Measurements from ENCODE around the gene ADCY9. TPM values are rescaled to one million over a fixed set of nuclear protein-coding genes. Genes with fewer than 3 reads are reported as not detected.
"Not testable (repeated sequence)": the region's sequence is repeated elsewhere in the genome, so short reads cannot be mapped to it uniquely, and the experiment has no call there.

ADCY9 gene
- total and polyA plus RNA-seq, 4 donors = 7.9 to 40.1 (median 24.7) TPM

DNA sequence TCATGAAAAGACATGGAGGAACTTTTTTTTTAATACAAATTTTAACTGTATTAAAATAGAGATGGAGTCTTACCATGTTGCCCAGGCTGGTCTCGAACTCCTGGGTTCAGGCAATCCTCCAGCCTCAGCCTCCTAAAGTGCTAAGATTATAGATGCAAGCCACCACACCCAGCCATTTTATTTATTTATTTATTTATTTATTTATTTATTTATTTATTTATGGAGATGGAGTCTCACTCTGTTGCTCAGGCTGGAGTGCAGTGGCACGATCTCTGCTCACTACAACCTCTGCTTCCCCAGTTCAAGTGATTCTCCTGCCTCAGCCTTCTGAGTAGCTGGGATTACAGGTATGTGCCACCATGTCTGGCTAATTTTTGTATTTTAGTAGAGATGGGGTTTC, 189.1 kb downstream of the ADCY9 start:
- H3K4me3 ChIP-seq (ENCODE audit: low read length in 2 of 2); ATAC-seq (ENCODE audit: low FRiP score); H3K27me3 ChIP-seq (ENCODE audit: control insufficient read depth in 1 of 2, insufficient read depth in 2 of 2, low read length in 1 of 2); DNase-seq; H3K9me3 ChIP-seq (ENCODE audit: control insufficient read depth, low read length); H3K36me3 ChIP-seq (ENCODE audit: control insufficient read depth in 1 of 2, insufficient read depth in 2 of 2, low read length in 1 of 2); H3K27ac ChIP-seq (ENCODE audit: low read depth in 1 of 2, low read length in 2 of 2); H3K4me1 ChIP-seq (ENCODE audit: control insufficient read depth in 1 of 2, insufficient read depth in 2 of 2, low read length in 2 of 2); intact Hi-C loops (cut with DNase I): not testable (repeated sequence)
- 97 to 98% methylated on average over 2 of the region's 2 CpGs for WGBS, 2 donors

DNA sequence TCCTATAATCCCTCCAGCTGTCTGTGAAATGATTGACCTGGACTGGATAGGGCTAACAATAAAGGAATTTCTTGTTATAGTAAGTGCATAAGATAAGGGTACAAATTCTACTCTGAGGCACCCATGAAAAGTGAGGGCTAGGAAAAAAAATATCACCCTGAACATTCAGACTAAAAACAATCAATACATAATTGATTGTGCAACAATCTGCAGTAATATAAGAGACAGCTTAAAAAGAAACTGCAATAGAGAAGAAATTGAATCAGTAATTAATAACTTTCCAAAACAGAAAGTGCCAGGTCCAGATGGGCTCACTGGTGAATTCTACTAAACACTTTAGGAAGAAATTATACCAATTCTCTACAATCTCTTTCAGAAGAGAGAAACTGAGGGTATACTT, 191.5 kb downstream of the ADCY9 start:
- no peak for DNase-seq
- no peaks in the 10 kb centered on the region for H3K9me3 ChIP-seq (ENCODE audit: control insufficient read depth, low read length)
- H3K27me3 ChIP-seq (ENCODE audit: control insufficient read depth in 1 of 2, insufficient read depth in 2 of 2, low read length in 1 of 2) = no peaks in the 10 kb centered on the region
- no peaks in the 10 kb centered on the region for H3K4me1 ChIP-seq (ENCODE audit: control insufficient read depth in 1 of 2, insufficient read depth in 2 of 2, low read length in 2 of 2)
- no peak overlapping the region for H3K4me3 ChIP-seq (ENCODE audit: low read length in 2 of 2)
- no peak for ATAC-seq (ENCODE audit: low FRiP score)
- no peaks in the 10 kb centered on the region for H3K36me3 ChIP-seq (ENCODE audit: control insufficient read depth in 1 of 2, insufficient read depth in 2 of 2, low read length in 1 of 2)
- H3K27ac ChIP-seq (ENCODE audit: low read depth in 1 of 2, low read length in 2 of 2) = no peak overlapping the region
- intact Hi-C loops (cut with DNase I) = no loop called here

DNA sequence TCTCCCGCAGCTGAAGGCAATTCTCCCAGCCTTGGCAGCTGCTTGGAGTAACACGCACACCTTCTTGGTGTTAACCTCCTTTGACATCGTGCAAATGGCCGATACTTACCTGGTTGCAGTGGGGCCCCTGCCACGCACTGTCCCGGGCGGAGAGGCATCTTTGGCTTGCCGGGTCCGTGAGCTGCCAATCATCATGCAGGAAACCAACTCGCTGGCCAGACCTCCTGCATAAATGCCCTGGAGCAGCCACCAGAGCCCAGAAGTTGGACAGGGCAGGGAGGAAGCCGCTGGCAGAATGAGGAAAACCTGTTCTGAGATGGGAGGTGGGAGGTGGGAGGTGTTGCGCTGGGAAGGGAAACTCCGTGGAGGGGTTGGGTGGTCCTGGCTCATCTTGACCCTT, 194.0 kb downstream of the ADCY9 start:
- Histone ChIP-seq H3K4me3 (ENCODE audit: low read length in 2 of 2) (no peak overlapping the region), H3K4me1 (ENCODE audit: control insufficient read depth in 1 of 2, insufficient read depth in 2 of 2, low read length in 2 of 2) (no peaks in the 10 kb centered on the region), H3K36me3 (ENCODE audit: control insufficient read depth in 1 of 2, insufficient read depth in 2 of 2, low read length in 1 of 2) (no peaks in the 10 kb centered on the region), H3K27me3 (ENCODE audit: control insufficient read depth in 1 of 2, insufficient read depth in 2 of 2, low read length in 1 of 2) (no peaks in the 10 kb centered on the region), H3K9me3 (ENCODE audit: control insufficient read depth, low read length) (no peaks in the 10 kb centered on the region), H3K27ac (ENCODE audit: low read depth in 1 of 2, low read length in 2 of 2) (no peak overlapping the region)
- DNase-seq (no peak), ATAC-seq (ENCODE audit: low FRiP score) (no peak)
- intact Hi-C loops (cut with DNase I) = no loop called here
- WGBS, 2 donors = 78 to 81% methylated on average over 13 of the region's 13 CpGs

DNA sequence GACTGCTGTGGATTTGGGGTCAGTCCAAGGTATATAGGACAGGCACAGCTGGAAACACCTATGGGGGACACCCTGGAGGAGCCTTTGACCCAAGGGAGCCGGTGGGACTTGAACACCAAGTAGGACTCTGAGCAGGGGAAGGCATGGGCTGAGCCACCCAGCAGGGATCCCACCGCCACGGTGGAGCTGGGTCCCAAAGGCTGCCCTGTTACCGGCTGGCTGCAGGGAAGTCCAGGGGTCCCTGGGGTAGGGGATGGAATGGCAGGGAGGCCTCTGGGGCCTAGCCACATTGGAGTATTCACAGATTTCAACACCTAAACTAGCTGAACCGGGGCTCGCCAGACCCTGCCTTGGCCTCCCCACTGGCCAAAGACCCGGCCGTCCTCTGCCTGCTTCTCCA, 196.0 kb downstream of the ADCY9 start:
- H3K27me3 ChIP-seq (ENCODE audit: control insufficient read depth in 1 of 2, insufficient read depth in 2 of 2, low read length in 1 of 2) = no peaks in the 10 kb centered on the region
- H3K27ac ChIP-seq (ENCODE audit: low read depth in 1 of 2, low read length in 2 of 2) = no peak overlapping the region
- WGBS, 2 donors = 85 to 86% methylated on average over 8 of the region's 8 CpGs
- ATAC-seq (ENCODE audit: low FRiP score) (no peak), DNase-seq (no peak)
- intact Hi-C loops (cut with DNase I) = no loop called here
- peaks cover 3% of the 10 kb centered on the region for H3K9me3 ChIP-seq (ENCODE audit: control insufficient read depth, low read length)
- no peaks in the 10 kb centered on the region for H3K36me3 ChIP-seq (ENCODE audit: control insufficient read depth in 1 of 2, insufficient read depth in 2 of 2, low read length in 1 of 2)
- H3K4me1 ChIP-seq (ENCODE audit: control insufficient read depth in 1 of 2, insufficient read depth in 2 of 2, low read length in 2 of 2) = no peaks in the 10 kb centered on the region
- H3K4me3 ChIP-seq (ENCODE audit: low read length in 2 of 2) = no peak overlapping the region

DNA sequence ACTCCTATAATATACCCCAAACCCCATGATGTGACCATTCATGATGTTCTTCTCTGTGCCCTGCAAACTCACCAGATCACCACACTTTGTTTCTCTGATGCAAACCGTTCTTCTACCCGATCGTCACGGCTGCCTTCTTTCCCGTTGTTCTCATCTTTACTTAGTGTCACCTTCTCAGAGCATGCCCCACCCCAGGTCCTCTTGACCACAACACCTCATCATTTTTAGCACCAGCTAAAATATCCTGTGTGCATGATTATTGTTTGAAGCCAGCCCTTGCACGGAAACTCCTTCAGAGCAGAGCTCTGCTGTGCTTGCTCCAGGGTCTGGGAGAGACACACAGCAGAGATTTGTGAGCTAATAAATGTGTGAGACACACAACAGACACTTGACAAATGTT, 196.8 kb downstream of the ADCY9 start:
- Histone ChIP-seq H3K9me3 (ENCODE audit: control insufficient read depth, low read length) (peaks cover 3% of the 10 kb centered on the region), H3K36me3 (ENCODE audit: control insufficient read depth in 1 of 2, insufficient read depth in 2 of 2, low read length in 1 of 2) (no peaks in the 10 kb centered on the region), H3K4me3 (ENCODE audit: low read length in 2 of 2) (no peak overlapping the region), H3K4me1 (ENCODE audit: control insufficient read depth in 1 of 2, insufficient read depth in 2 of 2, low read length in 2 of 2) (no peaks in the 10 kb centered on the region), H3K27ac (ENCODE audit: low read depth in 1 of 2, low read length in 2 of 2) (no peak overlapping the region), H3K27me3 (ENCODE audit: control insufficient read depth in 1 of 2, insufficient read depth in 2 of 2, low read length in 1 of 2) (no peaks in the 10 kb centered on the region)
- intact Hi-C loops (cut with DNase I) = no loop called here
- WGBS, 2 donors = 78% methylated on average over 6 of the region's 6 CpGs
- ATAC-seq (ENCODE audit: low FRiP score) (no peak), DNase-seq (peak in 1 of 2 donors; percentile 5)

DNA sequence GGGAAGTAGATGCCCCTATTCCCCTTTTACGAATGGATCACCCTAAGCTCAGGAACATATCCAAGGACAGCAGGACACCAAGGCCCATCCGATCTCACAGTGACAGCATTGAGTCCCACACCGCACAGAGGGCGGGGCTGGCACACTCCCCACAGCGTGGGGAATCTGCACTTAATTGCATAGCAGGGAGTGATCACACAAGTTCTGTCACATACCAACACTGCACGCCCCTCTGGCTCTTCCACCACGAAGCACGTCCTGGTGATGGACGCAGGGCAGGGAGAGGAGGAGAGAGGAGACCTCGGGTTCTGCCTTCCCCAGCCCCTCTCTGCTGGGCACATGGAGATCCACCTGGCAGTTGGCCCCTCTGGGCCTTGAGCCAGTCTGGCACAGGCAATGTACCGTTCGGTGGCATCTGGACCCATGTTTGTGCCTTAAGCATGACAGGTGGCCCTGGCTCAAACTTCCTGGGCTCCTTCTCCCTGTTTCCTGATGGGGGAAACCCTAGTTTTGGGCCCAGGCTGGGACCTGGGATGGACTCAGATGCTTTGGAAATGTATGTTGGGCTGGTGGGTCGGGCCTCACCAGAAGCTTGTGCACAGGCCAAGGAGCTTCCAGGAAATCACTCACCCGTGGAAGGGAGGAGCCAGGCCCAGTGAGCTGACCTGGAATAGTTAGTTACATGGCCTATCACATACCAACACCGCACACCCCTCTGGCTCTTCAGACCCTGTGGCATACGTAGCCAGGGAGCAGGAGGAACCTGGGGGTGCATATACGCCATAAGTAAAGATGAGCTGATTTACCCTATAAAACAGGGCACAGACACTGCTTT, 200.6 kb downstream of the ADCY9 start:
- WGBS, 2 donors = 70 to 78% methylated on average over 15 to 17 of the region's 17 CpGs
- no peak overlapping the region for H3K27ac ChIP-seq (ENCODE audit: low read depth in 1 of 2, low read length in 2 of 2)
- H3K27me3 ChIP-seq (ENCODE audit: control insufficient read depth in 1 of 2, insufficient read depth in 2 of 2, low read length in 1 of 2) = no peaks in the 10 kb centered on the region
- ATAC-seq (ENCODE audit: low FRiP score) (no peak), DNase-seq (peak in 1 of 2 donors; percentile 52)
- no peaks in the 10 kb centered on the region for H3K36me3 ChIP-seq (ENCODE audit: control insufficient read depth in 1 of 2, insufficient read depth in 2 of 2, low read length in 1 of 2)
- H3K9me3 ChIP-seq (ENCODE audit: control insufficient read depth, low read length) = peaks cover 3% of the 10 kb centered on the region
- no peak overlapping the region for H3K4me3 ChIP-seq (ENCODE audit: low read length in 2 of 2)
- intact Hi-C loops (cut with DNase I) = no loop called here
- H3K4me1 ChIP-seq (ENCODE audit: control insufficient read depth in 1 of 2, insufficient read depth in 2 of 2, low read length in 2 of 2) = no peaks in the 10 kb centered on the region

DNA sequence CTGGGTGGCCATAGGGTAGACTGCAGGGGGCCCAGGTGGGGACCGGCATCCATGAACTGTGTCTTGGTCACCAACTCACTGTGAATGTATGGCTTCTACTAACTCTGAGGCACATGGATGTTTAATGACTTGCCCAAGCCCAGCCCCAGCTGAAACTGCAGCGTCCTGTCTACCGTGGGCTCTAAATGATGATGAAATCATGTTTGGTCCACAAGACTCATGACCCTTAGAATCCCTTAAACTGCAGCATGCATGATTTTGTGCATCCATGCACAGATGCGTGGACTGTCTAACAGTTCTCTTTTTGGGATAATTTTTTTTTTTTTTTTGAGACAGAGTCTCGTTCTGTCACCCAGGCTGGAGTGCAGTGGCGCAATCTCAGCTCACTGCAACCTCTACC, 203.3 kb downstream of the ADCY9 start:
- H3K36me3 ChIP-seq (ENCODE audit: control insufficient read depth in 1 of 2, insufficient read depth in 2 of 2, low read length in 1 of 2) = no peaks in the 10 kb centered on the region
- H3K27ac ChIP-seq (ENCODE audit: low read depth in 1 of 2, low read length in 2 of 2) = no peak overlapping the region
- no peaks in the 10 kb centered on the region for H3K27me3 ChIP-seq (ENCODE audit: control insufficient read depth in 1 of 2, insufficient read depth in 2 of 2, low read length in 1 of 2)
- ATAC-seq (ENCODE audit: low FRiP score) (no peak), DNase-seq (no peak)
- intact Hi-C loops (cut with DNase I) = no loop called here
- H3K9me3 ChIP-seq (ENCODE audit: control insufficient read depth, low read length) = peaks cover 3% of the 10 kb centered on the region
- no peaks in the 10 kb centered on the region for H3K4me1 ChIP-seq (ENCODE audit: control insufficient read depth in 1 of 2, insufficient read depth in 2 of 2, low read length in 2 of 2)
- 87 to 90% methylated on average over 6 of the region's 6 CpGs for WGBS, 2 donors
- H3K4me3 ChIP-seq (ENCODE audit: low read length in 2 of 2) = no peak overlapping the region

Other genes starting within 250 kb of the ADCY9 start
- 100 to 1,000 TPM in 1 of 2 donors, 10 to 100 TPM in 1; 80.4 to 103 TPM for gene CREBBP, start 235.7 kb downstream of the ADCY9 start, total RNA-seq
- gene CREBBP, start 235.7 kb downstream of the ADCY9 start, polyA plus RNA-seq = 10 to 100 TPM in 1 of 2 donors, 1 to 10 TPM in 1; 5.4 to 41.6 TPM
- gene SRL, start 125.6 kb upstream of the ADCY9 start, total RNA-seq = 1 to 10 TPM; 2.3 to 3.2 TPM
- gene SRL, start 125.6 kb upstream of the ADCY9 start, polyA plus RNA-seq = under 1 TPM; 0.31 to 0.75 TPM
- 1 to 10 TPM; 3.8 to 8.0 TPM for gene TFAP4, start 156.6 kb upstream of the ADCY9 start, total RNA-seq
- 1 to 10 TPM; 1.0 to 2.9 TPM for gene TFAP4, start 156.6 kb upstream of the ADCY9 start, polyA plus RNA-seq
- gene GLIS2, start 199.6 kb upstream of the ADCY9 start, total RNA-seq = 10 to 100 TPM; 37.3 to 72.6 TPM
- gene GLIS2, start 199.6 kb upstream of the ADCY9 start, polyA plus RNA-seq = 10 to 100 TPM; 12.3 to 21.3 TPM
- gene PAM16, start 234.9 kb upstream of the ADCY9 start, total RNA-seq = 10 to 100 TPM; 23.6 to 25.5 TPM
- gene PAM16, start 234.9 kb upstream of the ADCY9 start, polyA plus RNA-seq = 10 to 100 TPM; 41.7 to 65.2 TPM